HG03097 (cell line): ENCODE data around the gene OR2V2.
A peak's percentile ranks its signal among the peaks of the same experiment; 100 is the strongest.

Experiments used
- ATAC-seq: cut with Tn5 transposase; IDR thresholded peaks from one replicate; pipeline ENCODE4 v1.9.1; 2021; ENCODE audit not compliant: unreplicated experiment, low FRiP score

The OR2V2 gene

GRCh38 chr5:181189363-181189961 is 42.1 kb downstream of the OR2V2 start:
- no peak for ATAC-seq

- ATAC-seq = no peak
These were observed 42.8 kb downstream of the OR2V2 start for GRCh38 chr5:181189962-181190710.

- peak; percentile 4 for ATAC-seq
These were observed 43.5 kb downstream of the OR2V2 start for GRCh38 chr5:181190711-181191525.

- peak; percentile 44 for ATAC-seq
These were observed 44.3 kb downstream of the OR2V2 start for GRCh38 chr5:181191526-181192336.

GRCh38 chr5:181192337-181193046 is 45.1 kb downstream of the OR2V2 start:
- no peak for ATAC-seq

GRCh38 chr5:181193656-181194055 is 46.3 kb downstream of the OR2V2 start:
- ATAC-seq = no peak

GRCh38 chr5:181194489-181195248 is 47.3 kb downstream of the OR2V2 start:
- ATAC-seq = no peak

GRCh38 chr5:181195249-181195761 is 47.9 kb downstream of the OR2V2 start:
- no peak for ATAC-seq

GRCh38 chr5:181197326-181197951 is 50.1 kb downstream of the OR2V2 start:
- ATAC-seq = no peak

- ATAC-seq = no peak
These were observed 50.8 kb downstream of the OR2V2 start for GRCh38 chr5:181198106-181198685.

GRCh38 chr5:181198905-181199519 is 51.6 kb downstream of the OR2V2 start:
- no peak for ATAC-seq

GRCh38 chr5:181199881-181200638 is 52.7 kb downstream of the OR2V2 start:
- ATAC-seq = no peak

GRCh38 chr5:181200816-181201215 is 53.4 kb downstream of the OR2V2 start:
- ATAC-seq = no peak

- no peak for ATAC-seq
These were observed 55.8 kb downstream of the OR2V2 start for GRCh38 chr5:181203093-181203711.

GRCh38 chr5:181203777-181204112 is 56.4 kb downstream of the OR2V2 start:
- no peak for ATAC-seq

GRCh38 chr5:181204113-181204825 is 56.9 kb downstream of the OR2V2 start:
- no peak for ATAC-seq
